ENCODE results near the gene SLC15A4.

GRCh38 chr12:128800606-128801005 is 23.2 kb downstream of the SLC15A4 start:
- no peak for TF ChIP-seq REST (IDR thresholded peaks at IDR 0.05; ENCODE audit: low read depth, low read length)
- no peak for TF ChIP-seq CTCF (IDR thresholded peaks at IDR 0.05)
- no peak for TF ChIP-seq EZH2phosphoT487 (IDR thresholded peaks at IDR 0.05; ENCODE audit: borderline replicate concordance, low read depth)
- TF ChIP-seq FOSL2 (IDR thresholded peaks at IDR 0.05; ENCODE audit: borderline replicate concordance, low read depth), result no peak
- TF ChIP-seq RAD21 (IDR thresholded peaks at IDR 0.05; ENCODE audit: low read length), result no peak
- no peak for TF ChIP-seq EP300 (IDR thresholded peaks at IDR 0.05; ENCODE audit: borderline replicate concordance in 1 of 2, low read depth in 1 of 2, low read length in 1 of 2)
- TF ChIP-seq USF2 (IDR thresholded peaks at IDR 0.05; ENCODE audit: borderline replicate concordance, low read depth, low read length), result no peak

Measured in SK-N-SH (cell line).